HG03520 (cell line): ENCODE data around the gene CCDC70.
"Not testable (repeated sequence)": the region's sequence is repeated elsewhere in the genome, so short reads cannot be mapped to it uniquely, and the experiment has no call there.

Source experiments
- ATAC-seq: cut with Tn5 transposase; IDR thresholded peaks from one replicate; pipeline ENCODE4 v1.9.1; 2021; ENCODE audit warnings: mild to moderate bottlenecking, moderate library complexity; ENCODE audit not compliant: unreplicated experiment

Gene CCDC70

GRCh38 chr13:51905787-51906186, 44.0 kb downstream of the CCDC70 start:
- no peak for ATAC-seq

GRCh38 chr13:51906581-51906980, 44.8 kb downstream of the CCDC70 start:
- ATAC-seq = no peak

- no peak for ATAC-seq
Measured at GRCh38 chr13:51907040-51907732, 45.4 kb downstream of the CCDC70 start.

- not testable (repeated sequence) for ATAC-seq
Measured at GRCh38 chr13:51909265-51909664, 47.5 kb downstream of the CCDC70 start.

- no peak for ATAC-seq
Measured at GRCh38 chr13:51910508-51910907, 48.7 kb downstream of the CCDC70 start.

- ATAC-seq = no peak
Measured at GRCh38 chr13:51912091-51912490, 50.3 kb downstream of the CCDC70 start.

GRCh38 chr13:51912511-51913225, 50.9 kb downstream of the CCDC70 start:
- no peak for ATAC-seq

GRCh38 chr13:51913421-51914136, 51.8 kb downstream of the CCDC70 start:
- ATAC-seq = no peak

GRCh38 chr13:51914137-51914493, 52.3 kb downstream of the CCDC70 start:
- ATAC-seq = no peak
